ENCODE results near the gene EPS15. TPM values are rescaled to one million over a fixed set of nuclear protein-coding genes. Genes with fewer than 3 reads are reported as not detected.

EPS15 gene
- total and polyA plus RNA-seq, 2 donors = 28.9 to 35.3 TPM

- no peaks in the 10 kb centered on the region for H3K4me1 ChIP-seq (ENCODE audit: control insufficient read depth in 2 of 2, insufficient read depth in 2 of 2, low read length in 2 of 2)
- H3K27ac ChIP-seq (ENCODE audit: low read depth in 1 of 2, low read length in 1 of 2) = no peak overlapping the region
- WGBS = 96% methylated on average over 9 of the region's 9 CpGs
- peaks cover 18 to 47% of the 10 kb centered on the region in 2 donors for H3K27me3 ChIP-seq (ENCODE audit: control insufficient read depth in 2 of 2, insufficient read depth in 1 of 2, low read length in 1 of 2)
- no peak overlapping the region for H3K4me3 ChIP-seq (ENCODE audit: low read length in 2 of 2)
- H3K36me3 ChIP-seq (ENCODE audit: control insufficient read depth in 2 of 2, insufficient read depth in 2 of 2, low read length in 1 of 2) = no peaks in the 10 kb centered on the region
- DNase-seq (ENCODE audit: low read depth in 6 of 9, low spot score in 9 of 9) = no peak
- no peaks in the 10 kb centered on the region for H3K9me3 ChIP-seq (ENCODE audit: control insufficient read depth in 2 of 2, insufficient read depth in 1 of 2, low read length in 1 of 2)
Observed at GRCh38 chr1:51342591-51343206, 176.4 kb downstream of the EPS15 start.

DNA sequence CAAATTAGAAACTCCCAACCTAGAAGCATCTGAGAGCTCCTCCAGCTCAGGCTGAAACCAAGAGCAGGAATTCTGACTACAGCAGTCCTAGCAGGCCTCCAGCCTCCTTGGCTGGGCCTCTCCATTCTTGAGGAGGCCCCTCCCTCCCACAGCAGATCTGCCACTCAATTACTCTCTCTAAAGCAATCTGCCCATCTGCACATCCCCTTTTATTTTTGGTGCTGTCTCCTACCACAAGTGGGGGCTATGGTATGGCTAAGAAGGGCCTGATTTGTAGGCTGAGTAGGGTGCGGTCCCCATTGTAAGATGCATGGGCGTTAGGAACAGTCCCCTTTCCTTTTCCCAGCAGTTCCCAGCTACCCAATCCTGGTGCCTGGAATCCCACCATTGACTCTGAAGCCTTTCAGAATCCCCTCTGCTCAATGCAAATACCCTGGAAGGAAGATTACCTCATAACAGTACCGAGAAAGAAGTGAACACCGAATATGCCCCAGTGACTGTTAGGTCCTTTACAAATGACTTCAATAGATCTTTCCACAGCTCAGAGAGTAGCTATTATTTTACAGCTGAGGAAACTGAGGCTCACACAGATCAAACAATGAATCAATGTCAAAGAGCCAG lies 177.1 kb downstream of the EPS15 start:
- Histone ChIP-seq H3K36me3 (ENCODE audit: control insufficient read depth in 2 of 2, insufficient read depth in 2 of 2, low read length in 1 of 2) (no peaks in the 10 kb centered on the region), H3K4me3 (ENCODE audit: low read length in 2 of 2) (no peak overlapping the region), H3K4me1 (ENCODE audit: control insufficient read depth in 2 of 2, insufficient read depth in 2 of 2, low read length in 2 of 2) (no peaks in the 10 kb centered on the region), H3K27me3 (ENCODE audit: control insufficient read depth in 2 of 2, insufficient read depth in 1 of 2, low read length in 1 of 2) (peaks cover 18 to 47% of the 10 kb centered on the region in 2 donors), H3K27ac (ENCODE audit: low read depth in 1 of 2, low read length in 1 of 2) (no peak overlapping the region), H3K9me3 (ENCODE audit: control insufficient read depth in 2 of 2, insufficient read depth in 1 of 2, low read length in 1 of 2) (no peaks in the 10 kb centered on the region)
- WGBS = 95% methylated on average over 4 of the region's 4 CpGs
- peak in 1 of 9 donors; percentile 16 for DNase-seq (ENCODE audit: low read depth in 6 of 9, low spot score in 9 of 9)

- H3K4me1 ChIP-seq (ENCODE audit: control insufficient read depth in 2 of 2, insufficient read depth in 2 of 2, low read length in 2 of 2) = no peaks in the 10 kb centered on the region
- H3K27ac ChIP-seq (ENCODE audit: low read depth in 1 of 2, low read length in 1 of 2) = no peak overlapping the region
- no peaks in the 10 kb centered on the region for H3K36me3 ChIP-seq (ENCODE audit: control insufficient read depth in 2 of 2, insufficient read depth in 2 of 2, low read length in 1 of 2)
- H3K27me3 ChIP-seq (ENCODE audit: control insufficient read depth in 2 of 2, insufficient read depth in 1 of 2, low read length in 1 of 2) = peaks cover 12 to 32% of the 10 kb centered on the region in 2 donors
- H3K9me3 ChIP-seq (ENCODE audit: control insufficient read depth in 2 of 2, insufficient read depth in 1 of 2, low read length in 1 of 2) = no peaks in the 10 kb centered on the region
- WGBS = 98% methylated on average over 6 of the region's 6 CpGs
- no peak overlapping the region for H3K4me3 ChIP-seq (ENCODE audit: low read length in 2 of 2)
- no peak for DNase-seq (ENCODE audit: low read depth in 6 of 9, low spot score in 9 of 9)
Observed at GRCh38 chr1:51340380-51340779, 178.7 kb downstream of the EPS15 start.

GRCh38 chr1:51336711-51337110 lies 182.4 kb downstream of the EPS15 start:
- 97% methylated on average over 4 of the region's 4 CpGs for WGBS
- H3K27ac ChIP-seq (ENCODE audit: low read depth in 1 of 2, low read length in 1 of 2) = no peak overlapping the region
- H3K36me3 ChIP-seq (ENCODE audit: control insufficient read depth in 2 of 2, insufficient read depth in 2 of 2, low read length in 1 of 2) = no peaks in the 10 kb centered on the region
- H3K9me3 ChIP-seq (ENCODE audit: control insufficient read depth in 2 of 2, insufficient read depth in 1 of 2, low read length in 1 of 2) = no peaks in the 10 kb centered on the region
- no peak for DNase-seq (ENCODE audit: low read depth in 6 of 9, low spot score in 9 of 9)
- no peaks in the 10 kb centered on the region for H3K4me1 ChIP-seq (ENCODE audit: control insufficient read depth in 2 of 2, insufficient read depth in 2 of 2, low read length in 2 of 2)
- H3K4me3 ChIP-seq (ENCODE audit: low read length in 2 of 2) = no peak overlapping the region
- peaks cover 0 to 4% of the 10 kb centered on the region in 2 donors for H3K27me3 ChIP-seq (ENCODE audit: control insufficient read depth in 2 of 2, insufficient read depth in 1 of 2, low read length in 1 of 2)

GRCh38 chr1:51336004-51336403 lies 183.1 kb downstream of the EPS15 start:
- H3K36me3 ChIP-seq (ENCODE audit: control insufficient read depth in 2 of 2, insufficient read depth in 2 of 2, low read length in 1 of 2) = no peaks in the 10 kb centered on the region
- DNase-seq (ENCODE audit: low read depth in 6 of 9, low spot score in 9 of 9) = no peak
- H3K27ac ChIP-seq (ENCODE audit: low read depth in 1 of 2, low read length in 1 of 2) = no peak overlapping the region
- H3K4me1 ChIP-seq (ENCODE audit: control insufficient read depth in 2 of 2, insufficient read depth in 2 of 2, low read length in 2 of 2) = peaks cover 0 to 1% of the 10 kb centered on the region in 2 donors
- WGBS = 96% methylated on average over 3 of the region's 3 CpGs
- no peaks in the 10 kb centered on the region for H3K9me3 ChIP-seq (ENCODE audit: control insufficient read depth in 2 of 2, insufficient read depth in 1 of 2, low read length in 1 of 2)
- H3K27me3 ChIP-seq (ENCODE audit: control insufficient read depth in 2 of 2, insufficient read depth in 1 of 2, low read length in 1 of 2) = peaks cover 0 to 11% of the 10 kb centered on the region in 2 donors
- no peak overlapping the region for H3K4me3 ChIP-seq (ENCODE audit: low read length in 2 of 2)

GRCh38 chr1:51331206-51332100 lies 187.6 kb downstream of the EPS15 start:
- H3K4me1 ChIP-seq (ENCODE audit: control insufficient read depth in 2 of 2, insufficient read depth in 2 of 2, low read length in 2 of 2) = peaks cover 0 to 5% of the 10 kb centered on the region in 2 donors
- H3K9me3 ChIP-seq (ENCODE audit: control insufficient read depth in 2 of 2, insufficient read depth in 1 of 2, low read length in 1 of 2) = no peaks in the 10 kb centered on the region
- DNase-seq (ENCODE audit: low read depth in 6 of 9, low spot score in 9 of 9) = no peak
- no peaks in the 10 kb centered on the region for H3K36me3 ChIP-seq (ENCODE audit: control insufficient read depth in 2 of 2, insufficient read depth in 2 of 2, low read length in 1 of 2)
- no peak overlapping the region for H3K4me3 ChIP-seq (ENCODE audit: low read length in 2 of 2)
- no peak overlapping the region for H3K27ac ChIP-seq (ENCODE audit: low read depth in 1 of 2, low read length in 1 of 2)
- WGBS = 69% methylated on average over 7 of the region's 7 CpGs
- H3K27me3 ChIP-seq (ENCODE audit: control insufficient read depth in 2 of 2, insufficient read depth in 1 of 2, low read length in 1 of 2) = peaks cover 3 to 32% of the 10 kb centered on the region in 2 donors

DNA sequence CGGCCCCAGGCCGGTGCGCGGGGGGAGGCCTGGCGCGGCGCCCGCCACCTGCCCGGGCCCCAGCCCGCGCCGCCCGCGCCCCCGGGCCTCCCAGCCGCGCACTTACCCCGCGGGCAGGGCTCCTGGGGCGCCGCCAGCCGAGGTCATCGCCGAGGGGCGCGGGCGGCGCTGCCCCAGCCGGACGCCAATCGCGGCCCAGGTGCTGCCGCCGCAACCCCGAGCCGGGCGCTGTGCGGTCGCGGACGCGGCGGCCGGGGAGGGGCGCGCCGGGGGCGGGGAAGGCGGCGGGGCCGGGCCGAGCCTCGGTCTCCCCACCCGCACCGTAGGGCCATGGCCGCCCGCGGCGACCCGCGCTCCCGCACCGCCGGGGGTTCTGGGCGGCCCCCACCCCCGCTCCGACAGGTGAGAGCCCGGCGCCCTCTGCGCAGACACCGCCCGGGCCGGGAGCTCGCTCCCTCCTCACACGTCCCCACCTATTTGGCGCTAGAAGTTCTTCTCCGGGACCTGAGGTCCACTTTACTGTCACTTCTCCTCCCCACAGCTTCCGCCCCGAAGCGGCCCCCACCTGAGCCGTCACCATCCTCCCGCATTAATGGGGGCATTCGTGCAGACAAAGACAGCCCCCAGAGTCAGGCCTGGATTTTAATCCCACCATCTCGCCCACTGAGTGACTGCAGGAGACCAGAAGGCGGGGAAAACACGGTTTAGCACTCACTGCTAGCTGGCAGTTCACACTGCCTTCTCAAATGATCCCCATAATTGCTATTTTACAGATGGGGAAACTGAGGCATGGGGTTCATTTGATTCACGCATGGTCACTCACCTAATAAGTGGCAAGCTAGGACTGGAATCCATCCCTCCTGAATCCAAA lies 188.5 kb downstream of the EPS15 start, which contains the start of gene TTC39A:
TSS of gene TTC39A (minus strand) at position 232 of the 871 bp plus-strand sequence. CDS start at position 147, 85 bp downstream.
- no peaks in the 10 kb centered on the region for H3K9me3 ChIP-seq (ENCODE audit: control insufficient read depth in 2 of 2, insufficient read depth in 1 of 2, low read length in 1 of 2)
- peaks cover 0 to 5% of the 10 kb centered on the region in 2 donors for H3K4me1 ChIP-seq (ENCODE audit: control insufficient read depth in 2 of 2, insufficient read depth in 2 of 2, low read length in 2 of 2)
- DNase-seq (ENCODE audit: low read depth in 6 of 9, low spot score in 9 of 9) = no peak
- WGBS = 5% methylated on average over 87 of the region's 87 CpGs
- peaks cover 3 to 33% of the 10 kb centered on the region in 2 donors for H3K27me3 ChIP-seq (ENCODE audit: control insufficient read depth in 2 of 2, insufficient read depth in 1 of 2, low read length in 1 of 2)
- H3K27ac ChIP-seq (ENCODE audit: low read depth in 1 of 2, low read length in 1 of 2) = no peak within 1 kb of the TSS
- peak within 1 kb of the TSS in 1 of 2 donors; percentile 40 for H3K4me3 ChIP-seq (ENCODE audit: low read length in 2 of 2)
- no peaks in the 10 kb centered on the region for H3K36me3 ChIP-seq (ENCODE audit: control insufficient read depth in 2 of 2, insufficient read depth in 2 of 2, low read length in 1 of 2)

DNA sequence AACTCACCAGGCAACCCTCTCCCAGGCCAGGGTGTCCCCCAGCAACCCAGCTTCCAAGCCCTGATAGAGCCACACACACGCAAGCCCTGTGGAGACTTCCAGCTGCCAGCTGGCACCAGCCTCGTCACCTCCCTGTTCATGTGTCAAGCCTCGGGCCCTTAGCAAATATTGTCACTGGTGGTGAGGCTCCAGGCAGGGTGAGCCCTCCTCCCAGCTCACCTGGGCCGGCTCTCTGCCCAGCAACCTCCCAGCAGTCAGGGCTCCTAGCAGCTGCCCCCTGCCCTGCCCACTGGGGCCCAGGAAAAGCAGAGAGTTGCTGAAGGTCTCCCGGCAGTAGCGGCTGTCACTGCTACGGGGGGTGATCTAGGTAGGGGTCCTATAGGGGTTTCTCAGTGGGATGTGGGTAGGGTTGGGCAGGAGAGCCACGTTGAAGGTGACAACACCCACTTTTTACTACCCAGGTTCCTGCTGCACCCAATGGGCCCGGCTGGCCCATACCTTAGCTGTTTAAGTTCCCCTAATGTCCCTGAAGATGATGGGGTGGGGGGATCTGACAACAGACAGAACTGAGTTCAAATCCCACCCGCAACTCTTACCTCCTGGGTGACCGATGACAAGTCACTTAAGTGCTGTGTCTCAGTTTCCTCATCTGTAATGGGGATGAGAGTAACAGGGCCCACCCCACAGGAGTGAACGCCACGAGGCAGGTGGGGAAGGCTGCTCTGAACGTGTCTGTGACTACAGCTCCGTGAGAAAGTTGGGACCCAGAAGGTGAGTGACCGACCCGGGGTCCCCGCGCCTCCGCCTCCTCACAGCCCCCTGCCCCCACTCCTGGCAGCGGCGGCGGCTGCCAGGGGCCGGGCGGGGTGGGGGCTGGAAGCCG lies 189.4 kb downstream of the EPS15 start:
- no peak for DNase-seq (ENCODE audit: low read depth in 6 of 9, low spot score in 9 of 9)
- H3K36me3 ChIP-seq (ENCODE audit: control insufficient read depth in 2 of 2, insufficient read depth in 2 of 2, low read length in 1 of 2) = no peaks in the 10 kb centered on the region
- no peak overlapping the region for H3K27ac ChIP-seq (ENCODE audit: low read depth in 1 of 2, low read length in 1 of 2)
- H3K4me3 ChIP-seq (ENCODE audit: low read length in 2 of 2) = peak overlapping the region in 1 of 2 donors; percentile 40
- H3K27me3 ChIP-seq (ENCODE audit: control insufficient read depth in 2 of 2, insufficient read depth in 1 of 2, low read length in 1 of 2) = peaks cover 3 to 33% of the 10 kb centered on the region in 2 donors
- no peaks in the 10 kb centered on the region for H3K9me3 ChIP-seq (ENCODE audit: control insufficient read depth in 2 of 2, insufficient read depth in 1 of 2, low read length in 1 of 2)
- peaks cover 0 to 5% of the 10 kb centered on the region in 2 donors for H3K4me1 ChIP-seq (ENCODE audit: control insufficient read depth in 2 of 2, insufficient read depth in 2 of 2, low read length in 2 of 2)
- 45% methylated on average over 26 of the region's 26 CpGs for WGBS

All from thymus (tissue), 11 donors.